Smooth muscle cell of the coronary artery (primary cell): Measurements from ENCODE around the gene COL1A2. TPM values are rescaled to one million over a fixed set of nuclear protein-coding genes. Genes with fewer than 3 reads are reported as not detected.

Source experiments
- total RNA-seq: library from RNA; depleted of rRNA; stranded (reverse); fragments of >200 nt; gene quantifications from 2 replicates; pipeline ENCODE4 v1.2.3, GENCODE V29; 2014; ENCODE audit warnings: low replicate concordance

COL1A2 gene
- total RNA-seq: 3,805 and 4,961 TPM in 2 replicates

DNA sequence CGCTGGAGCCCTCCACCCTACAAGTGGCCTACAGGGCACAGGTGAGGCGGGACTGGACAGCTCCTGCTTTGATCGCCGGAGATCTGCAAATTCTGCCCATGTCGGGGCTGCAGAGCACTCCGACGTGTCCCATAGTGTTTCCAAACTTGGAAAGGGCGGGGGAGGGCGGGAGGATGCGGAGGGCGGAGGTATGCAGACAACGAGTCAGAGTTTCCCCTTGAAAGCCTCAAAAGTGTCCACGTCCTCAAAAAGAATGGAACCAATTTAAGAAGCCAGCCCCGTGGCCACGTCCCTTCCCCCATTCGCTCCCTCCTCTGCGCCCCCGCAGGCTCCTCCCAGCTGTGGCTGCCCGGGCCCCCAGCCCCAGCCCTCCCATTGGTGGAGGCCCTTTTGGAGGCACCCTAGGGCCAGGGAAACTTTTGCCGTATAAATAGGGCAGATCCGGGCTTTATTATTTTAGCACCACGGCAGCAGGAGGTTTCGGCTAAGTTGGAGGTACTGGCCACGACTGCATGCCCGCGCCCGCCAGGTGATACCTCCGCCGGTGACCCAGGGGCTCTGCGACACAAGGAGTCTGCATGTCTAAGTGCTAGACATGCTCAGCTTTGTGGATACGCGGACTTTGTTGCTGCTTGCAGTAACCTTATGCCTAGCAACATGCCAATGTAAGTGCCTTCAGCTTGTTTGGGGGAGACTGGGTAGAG is at the start of gene COL1A2:
TSS of gene COL1A2 (plus strand) at position 459 of the 704 bp plus-strand sequence. CDS start at position 596, 137 bp downstream.

Other genes starting within 250 kb of the COL1A2 start
- 7.6 and 12.4 TPM in 2 replicates for gene CASD1, start 114.9 kb downstream of the COL1A2 start, total RNA-seq